Panc1 (cell line): ENCODE results near the gene CLSTN2. TPM values are rescaled to one million over a fixed set of nuclear protein-coding genes. Genes with fewer than 3 reads are reported as not detected.

ENCODE experiments used
- ATAC-seq: fragments of 200-7000 bp; cut with Tn5 transposase; 2 replicates; pipeline ENCODE4 v1.9.1; 2020; ENCODE audit warnings: mild to moderate bottlenecking, moderate library complexity
- BruUV-seq: library from RNA; stranded (reverse); fragments of 400-500 nt; replicated peaks from 2 replicates; lab custom pipeline; 2021; lab: Mats Ljungman, UMichigan
- CTCF ChIA-PET: fragments of 300-600 bp; sonication (Branson Sonifier 250); formaldehyde crosslinking; loops from one replicate; lab custom pipeline; 2022; ENCODE audit warnings: antibody characterized with exemption; lab: Charles Lee
- POLR2A ChIA-PET: fragments of 300-600 bp; sonication (Branson Sonifier 250); formaldehyde crosslinking; loops from one replicate; lab custom pipeline; 2022; ENCODE audit warnings: antibody characterized with exemption; lab: Charles Lee
- DNase-seq: peaks from one replicate; pipeline ENCODE4 v3.0.0-alpha.2; 2010; ENCODE audit warnings: low read depth, low spot score
- H3K27ac ChIP-seq: 2 replicates; pipeline ENCODE4 v1.5.1; 2011; ENCODE audit warnings: mild to moderate bottlenecking, low read length, inconsistent platforms
- H3K27me3 ChIP-seq: fragments of 200-500 bp; sonication (Bioruptor generic); 2 replicates; pipeline ENCODE4 v1.6.0; 2014; ENCODE audit warnings: low read length, inconsistent platforms; ENCODE audit not compliant: control insufficient read depth, insufficient read depth
- H3K36me3 ChIP-seq: fragments of 200-500 bp; sonication (Bioruptor generic); 2 replicates; pipeline ENCODE4 v1.5.1; 2014; ENCODE audit warnings: inconsistent platforms, mild to moderate bottlenecking, low read length, moderate library complexity; ENCODE audit not compliant: control insufficient read depth, insufficient read depth
- H3K4me1 ChIP-seq: 2 replicates; pipeline ENCODE4 v1.5.1; 2011; ENCODE audit warnings: inconsistent platforms, mild to moderate bottlenecking, low read length, moderate library complexity; ENCODE audit not compliant: control insufficient read depth, insufficient read depth
- H3K4me3 ChIP-seq, 2 experiments: 2 replicates each; pipeline ENCODE4 v1.5.1; 2011 to 2012; ENCODE audit warnings: low read depth in 2 of 2, low read length in 2 of 2, mild to moderate bottlenecking in 2 of 2, inconsistent platforms in 1 of 2, moderate library complexity in 1 of 2
- H3K9me3 ChIP-seq: fragments of 200-500 bp; sonication (Bioruptor generic); 2 replicates; pipeline ENCODE4 v1.5.1; 2014; ENCODE audit warnings: low read depth, mild to moderate bottlenecking, inconsistent platforms, low read length, moderate library complexity; ENCODE audit not compliant: control insufficient read depth, insufficient read depth
- POLR2AphosphoS5 ChIP-seq: IDR thresholded peaks from 2 replicates; pipeline ENCODE4 v1.6.1; 2012; ENCODE audit warnings: mild to moderate bottlenecking, low read depth, low read length, moderate library complexity
- SIN3A ChIP-seq: IDR thresholded peaks from 2 replicates; pipeline ENCODE4 v1.6.1; 2012; ENCODE audit warnings: low read depth, mild to moderate bottlenecking, low read length, moderate library complexity, borderline replicate concordance; ENCODE audit not compliant: insufficient read depth
- TCF7L2 ChIP-seq: IDR thresholded peaks from 2 replicates; pipeline ENCODE4 v1.6.1; 2011; ENCODE audit warnings: mild to moderate bottlenecking, low read depth, low read length, inconsistent platforms
- in situ Hi-C: cut with HindIII; loops from 2 replicates; pipeline ENCODE4 v1.10.0; 2016; ENCODE audit warnings: low sequenced_read_pairs, low pct_unique_long_range_greater_than_20kb
- intact Hi-C: fragments of 100-400 bp; cut with micrococcal nuclease; formaldehyde crosslinking; loops from one replicate; pipeline ENCODE4 v1.10.0; 2022; ENCODE audit not compliant: unreplicated experiment
- total RNA-seq: library from RNA; stranded (reverse); gene quantifications from one replicate; pipeline ENCODE4 v1.2.1, GENCODE V29; 2021; ENCODE audit not compliant: unreplicated experiment
- TF ChIP-seq, protein P1 (sequence below): fragments of 450-650 bp; IDR thresholded peaks from 2 replicates; pipeline ENCODE4 v1.5.1; 2017; ENCODE audit warnings: mild to moderate bottlenecking
- TF ChIP-seq, protein P2 (sequence below), 2 experiments: IDR thresholded peaks; 2 replicates each; pipeline ENCODE4 v1.6.1; 2011 to 2012; ENCODE audit warnings: low read depth in 2 of 2, control low read depth in 1 of 2, low read length in 1 of 2, mild to moderate bottlenecking in 1 of 2, moderate library complexity in 1 of 2; ENCODE audit not compliant: insufficient read depth in 1 of 2

CLSTN2 gene
- total RNA-seq, 1 experiment from 2014 or later = 0.03 TPM

DNA sequence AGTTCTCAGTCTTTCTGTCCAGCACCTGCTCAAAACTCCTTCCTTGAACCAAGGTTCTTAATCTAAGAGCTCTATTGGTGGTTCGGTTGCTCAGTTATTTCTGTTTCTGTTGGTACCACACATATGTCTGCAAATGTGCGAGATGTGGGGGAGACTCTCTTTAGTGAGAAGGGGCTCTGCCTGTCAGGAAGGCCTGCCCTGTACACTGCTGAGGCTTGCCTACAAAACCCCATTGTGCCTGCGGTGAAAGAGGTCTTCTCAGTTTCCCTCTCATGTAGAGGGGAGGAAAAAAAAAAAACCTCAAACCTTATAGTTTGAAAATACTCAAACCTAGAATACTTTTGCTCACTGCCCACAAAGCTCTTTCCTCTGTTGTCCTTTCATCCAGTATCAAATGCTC is 142.4 kb downstream of the CLSTN2 start:
- POLR2A ChIA-PET = no interaction called here
- ATAC-seq (no peak), DNase-seq (no peak)
- no TSS peak for BruUV-seq
- in situ Hi-C loops = no loop called here
- TF ChIP-seq, protein P1, sequence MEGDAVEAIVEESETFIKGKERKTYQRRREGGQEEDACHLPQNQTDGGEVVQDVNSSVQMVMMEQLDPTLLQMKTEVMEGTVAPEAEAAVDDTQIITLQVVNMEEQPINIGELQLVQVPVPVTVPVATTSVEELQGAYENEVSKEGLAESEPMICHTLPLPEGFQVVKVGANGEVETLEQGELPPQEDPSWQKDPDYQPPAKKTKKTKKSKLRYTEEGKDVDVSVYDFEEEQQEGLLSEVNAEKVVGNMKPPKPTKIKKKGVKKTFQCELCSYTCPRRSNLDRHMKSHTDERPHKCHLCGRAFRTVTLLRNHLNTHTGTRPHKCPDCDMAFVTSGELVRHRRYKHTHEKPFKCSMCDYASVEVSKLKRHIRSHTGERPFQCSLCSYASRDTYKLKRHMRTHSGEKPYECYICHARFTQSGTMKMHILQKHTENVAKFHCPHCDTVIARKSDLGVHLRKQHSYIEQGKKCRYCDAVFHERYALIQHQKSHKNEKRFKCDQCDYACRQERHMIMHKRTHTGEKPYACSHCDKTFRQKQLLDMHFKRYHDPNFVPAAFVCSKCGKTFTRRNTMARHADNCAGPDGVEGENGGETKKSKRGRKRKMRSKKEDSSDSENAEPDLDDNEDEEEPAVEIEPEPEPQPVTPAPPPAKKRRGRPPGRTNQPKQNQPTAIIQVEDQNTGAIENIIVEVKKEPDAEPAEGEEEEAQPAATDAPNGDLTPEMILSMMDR = no peak
- no peak for TF ChIP-seq SIN3A
- TF ChIP-seq POLR2AphosphoS5 = no peak
- no peak for TF ChIP-seq TCF7L2
- TF ChIP-seq, protein P2, sequence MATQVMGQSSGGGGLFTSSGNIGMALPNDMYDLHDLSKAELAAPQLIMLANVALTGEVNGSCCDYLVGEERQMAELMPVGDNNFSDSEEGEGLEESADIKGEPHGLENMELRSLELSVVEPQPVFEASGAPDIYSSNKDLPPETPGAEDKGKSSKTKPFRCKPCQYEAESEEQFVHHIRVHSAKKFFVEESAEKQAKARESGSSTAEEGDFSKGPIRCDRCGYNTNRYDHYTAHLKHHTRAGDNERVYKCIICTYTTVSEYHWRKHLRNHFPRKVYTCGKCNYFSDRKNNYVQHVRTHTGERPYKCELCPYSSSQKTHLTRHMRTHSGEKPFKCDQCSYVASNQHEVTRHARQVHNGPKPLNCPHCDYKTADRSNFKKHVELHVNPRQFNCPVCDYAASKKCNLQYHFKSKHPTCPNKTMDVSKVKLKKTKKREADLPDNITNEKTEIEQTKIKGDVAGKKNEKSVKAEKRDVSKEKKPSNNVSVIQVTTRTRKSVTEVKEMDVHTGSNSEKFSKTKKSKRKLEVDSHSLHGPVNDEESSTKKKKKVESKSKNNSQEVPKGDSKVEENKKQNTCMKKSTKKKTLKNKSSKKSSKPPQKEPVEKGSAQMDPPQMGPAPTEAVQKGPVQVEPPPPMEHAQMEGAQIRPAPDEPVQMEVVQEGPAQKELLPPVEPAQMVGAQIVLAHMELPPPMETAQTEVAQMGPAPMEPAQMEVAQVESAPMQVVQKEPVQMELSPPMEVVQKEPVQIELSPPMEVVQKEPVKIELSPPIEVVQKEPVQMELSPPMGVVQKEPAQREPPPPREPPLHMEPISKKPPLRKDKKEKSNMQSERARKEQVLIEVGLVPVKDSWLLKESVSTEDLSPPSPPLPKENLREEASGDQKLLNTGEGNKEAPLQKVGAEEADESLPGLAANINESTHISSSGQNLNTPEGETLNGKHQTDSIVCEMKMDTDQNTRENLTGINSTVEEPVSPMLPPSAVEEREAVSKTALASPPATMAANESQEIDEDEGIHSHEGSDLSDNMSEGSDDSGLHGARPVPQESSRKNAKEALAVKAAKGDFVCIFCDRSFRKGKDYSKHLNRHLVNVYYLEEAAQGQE (IDR thresholded peaks at IDR 0.05; ENCODE audit: insufficient read depth in 1 of 2, low read depth in 2 of 2, low read length in 1 of 2) = no peak
- Histone ChIP-seq H3K36me3 (no peaks in the 10 kb centered on the region), H3K4me1 (no peaks in the 10 kb centered on the region), H3K27me3 (no peaks in the 10 kb centered on the region; the same call in 1 of the 2 replicates), H3K27ac (no peak overlapping the region), H3K9me3 (no peaks in the 10 kb centered on the region), H3K4me3 (no peak overlapping the region)
- CTCF ChIA-PET = interaction anchor here (0.5 kb wide), 1 partner anchor 24 kb away, joined by 3 read pairs; no protein-coding TSS in a partner anchor
- intact Hi-C loops = no loop called here

GRCh38 chr3:140078343-140078742 is 143.4 kb downstream of the CLSTN2 start:
- H3K27ac ChIP-seq = no peak overlapping the region
- TF ChIP-seq, protein P2 (IDR thresholded peaks at IDR 0.05; ENCODE audit: insufficient read depth in 1 of 2, low read depth in 2 of 2, low read length in 1 of 2) = no peak
- no peak for TF ChIP-seq POLR2AphosphoS5
- TF ChIP-seq, protein P1 = no peak
- no peak for TF ChIP-seq TCF7L2
- TF ChIP-seq SIN3A = no peak
- intact Hi-C loops (no loop called here), in situ Hi-C loops (no loop called here)
- ChIA-PET CTCF (no interaction called here), POLR2A (no interaction called here)
- H3K4me3 ChIP-seq = no peak overlapping the region
- ATAC-seq (no peak), DNase-seq (no peak)
- no peaks in the 10 kb centered on the region for H3K4me1 ChIP-seq
- no peaks in the 10 kb centered on the region for H3K9me3 ChIP-seq
- no TSS peak for BruUV-seq
- H3K27me3 ChIP-seq = no peaks in the 10 kb centered on the region; the same call in 1 of the 2 replicates
- H3K36me3 ChIP-seq = no peaks in the 10 kb centered on the region
